HepG2 (cell line): ENCODE results near the gene MGAT2. TPM values are rescaled to one million over a fixed set of nuclear protein-coding genes. Genes with fewer than 3 reads are reported as not detected.

ENCODE experiments used
- BRD4 ChIP-seq: sonication (generic); formaldehyde crosslinking; IDR thresholded peaks from 2 replicates; pipeline ENCODE4 v1.4.0; 2020; ENCODE audit warnings: missing genetic modification reagents
- HDAC6 ChIP-seq: fragments of 200-600 bp; sonication (generic); IDR thresholded peaks from 2 replicates; pipeline ENCODE4 v1.7.0; 2017; ENCODE audit warnings: mild to moderate bottlenecking, antibody characterized with exemption, low read length, low read depth
- IRF2 ChIP-seq: IDR thresholded peaks from 2 replicates; pipeline ENCODE4 v1.6.1; 2018; ENCODE audit warnings: missing genetic modification reagents, missing compliant biosample characterization
- KMT2A ChIP-seq: sonication (generic); formaldehyde crosslinking; IDR thresholded peaks from 2 replicates; pipeline ENCODE4 v1.4.0; 2020; ENCODE audit warnings: missing genetic modification reagents
- NFYC ChIP-seq: IDR thresholded peaks from 2 replicates; pipeline ENCODE4 v1.6.1; 2016; ENCODE audit warnings: missing genetic modification reagents, missing compliant biosample characterization
- NR2F2 ChIP-seq: IDR thresholded peaks from 2 replicates; pipeline ENCODE4 v1.6.1; 2012; ENCODE audit warnings: low read depth, inconsistent platforms, borderline replicate concordance
- POGZ ChIP-seq: sonication (generic); formaldehyde crosslinking; IDR thresholded peaks from 2 replicates; pipeline ENCODE4 v1.4.0; 2020; ENCODE audit warnings: mild to moderate bottlenecking, missing genetic modification reagents
- RELA ChIP-seq: sonication (generic); formaldehyde crosslinking; IDR thresholded peaks from 2 replicates; pipeline ENCODE4 v1.4.0; 2020; ENCODE audit warnings: missing genetic modification reagents
- ZC3H13 ChIP-seq: sonication (generic); formaldehyde crosslinking; IDR thresholded peaks from 2 replicates; pipeline ENCODE4 v1.8.1; 2023; ENCODE audit warnings: mild to moderate bottlenecking, missing genetic modification reagents, moderate library complexity
- ZNF543 ChIP-seq: sonication (generic); formaldehyde crosslinking; IDR thresholded peaks from 2 replicates; pipeline ENCODE4 v1.4.0; 2020; ENCODE audit warnings: mild to moderate bottlenecking, missing genetic modification reagents
- ZNF605 ChIP-seq: sonication (generic); formaldehyde crosslinking; IDR thresholded peaks from 2 replicates; pipeline ENCODE4 v1.8.0; 2022; ENCODE audit warnings: mild to moderate bottlenecking, missing genetic modification reagents
- ZNF747 ChIP-seq: sonication (generic); formaldehyde crosslinking; IDR thresholded peaks from 2 replicates; pipeline ENCODE4 v1.8.1; 2023; ENCODE audit warnings: missing genetic modification reagents, mild to moderate bottlenecking, borderline replicate concordance
- ZNF749 ChIP-seq: sonication (generic); formaldehyde crosslinking; IDR thresholded peaks from 2 replicates; pipeline ENCODE4 v1.8.0; 2022; ENCODE audit warnings: mild to moderate bottlenecking, missing genetic modification reagents, moderate library complexity, borderline replicate concordance
- polyA plus RNA-seq, 8 experiments: library from polyadenylated mRNA; depleted of rRNA in 3 of 8; stranded (reverse) in 7 of 8; unstranded in 1 of 8; fragments of >200 nt; fragmentation: Illumina TruSeq in 4 of 8; extraction: Trizol in 4 of 8; gene quantifications; 2 replicates each; pipeline versions ENCODE4 v1.2.1 to v1.2.3, GENCODE V29; 2011 to 2016; ENCODE audit warnings: low read depth in 4 of 8, missing spikeins in 1 of 8, mixed read lengths in 1 of 8; ENCODE audit not compliant: insufficient read depth in 1 of 8
- total RNA-seq, 5 experiments: library from RNA; depleted of rRNA; stranded (reverse); fragments of >200 nt; fragmentation: Illumina TruSeq; extraction: Trizol; gene quantifications; 2 replicates each; pipeline ENCODE4 v1.2.3, GENCODE V29; 2016; ENCODE audit warnings: low read depth in 1 of 5
- TF ChIP-seq, protein P1 (sequence below): sonication (generic); formaldehyde crosslinking; IDR thresholded peaks from 2 replicates; pipeline ENCODE4 v1.4.0; 2020; ENCODE audit warnings: missing genetic modification reagents
- TF ChIP-seq, protein P2 (sequence below): IDR thresholded peaks from 2 replicates; pipeline ENCODE4 v1.6.1; 2018; ENCODE audit warnings: missing genetic modification reagents, mild to moderate bottlenecking, missing compliant biosample characterization
- TF ChIP-seq, protein P3 (sequence below): IDR thresholded peaks from 2 replicates; pipeline ENCODE4 v1.6.1; 2016; ENCODE audit warnings: control low read depth
- TF ChIP-seq, protein P4 (sequence below): sonication (generic); formaldehyde crosslinking; IDR thresholded peaks from 2 replicates; pipeline ENCODE4 v1.5.0; 2020; ENCODE audit warnings: mild to moderate bottlenecking, missing genetic modification reagents
- TF ChIP-seq, protein P5 (sequence below): sonication (generic); formaldehyde crosslinking; IDR thresholded peaks from 2 replicates; pipeline ENCODE4 v1.5.1; 2020; ENCODE audit warnings: missing genetic modification reagents, mild to moderate bottlenecking, borderline replicate concordance

MGAT2 gene
- total and polyA plus RNA-seq, 2 of the 13 experiments (the other 11 are each of a cell fraction or from before 2014, with no cell fraction given), result 12.9 to 51.9 TPM

DNA sequence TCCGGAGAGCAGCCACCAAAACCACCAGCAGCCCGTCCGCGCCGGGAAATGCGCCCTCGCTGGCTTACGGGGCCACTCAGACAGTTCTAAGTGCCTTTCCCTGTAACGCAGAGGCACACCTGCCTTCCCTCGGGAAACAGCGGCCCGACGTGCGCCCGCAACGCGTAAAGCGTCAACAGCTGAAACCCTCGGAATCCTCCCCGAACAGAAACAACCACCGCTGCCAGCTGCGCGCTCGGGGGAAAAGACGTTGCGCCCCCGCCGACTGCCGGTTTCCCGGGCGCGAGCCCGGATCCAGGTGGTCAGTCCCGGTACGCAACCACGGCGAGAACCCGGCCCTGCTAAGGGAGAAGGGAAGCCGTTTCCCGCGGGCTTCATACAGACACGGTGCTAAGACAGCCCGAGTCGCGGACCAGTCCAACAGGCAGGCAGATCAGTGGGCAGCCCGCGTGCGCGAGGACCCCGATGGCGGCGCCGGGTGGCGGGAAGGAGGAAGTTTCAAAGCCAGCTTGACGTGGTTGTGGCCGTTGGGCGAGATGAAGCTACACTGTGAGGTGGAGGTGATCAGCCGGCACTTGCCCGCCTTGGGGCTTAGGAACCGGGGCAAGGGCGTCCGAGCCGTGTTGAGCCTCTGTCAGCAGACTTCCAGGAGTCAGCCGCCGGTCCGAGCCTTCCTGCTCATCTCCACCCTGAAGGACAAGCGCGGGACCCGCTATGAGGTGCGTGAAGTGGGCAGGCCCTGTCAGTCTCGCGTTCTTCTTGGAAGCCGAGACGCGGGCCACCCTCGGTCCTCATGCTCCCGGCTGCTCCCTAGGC is 21.9 kb upstream of the MGAT2 start, which contains the start of gene LRR1 (continued):
- TF ChIP-seq, protein P1, sequence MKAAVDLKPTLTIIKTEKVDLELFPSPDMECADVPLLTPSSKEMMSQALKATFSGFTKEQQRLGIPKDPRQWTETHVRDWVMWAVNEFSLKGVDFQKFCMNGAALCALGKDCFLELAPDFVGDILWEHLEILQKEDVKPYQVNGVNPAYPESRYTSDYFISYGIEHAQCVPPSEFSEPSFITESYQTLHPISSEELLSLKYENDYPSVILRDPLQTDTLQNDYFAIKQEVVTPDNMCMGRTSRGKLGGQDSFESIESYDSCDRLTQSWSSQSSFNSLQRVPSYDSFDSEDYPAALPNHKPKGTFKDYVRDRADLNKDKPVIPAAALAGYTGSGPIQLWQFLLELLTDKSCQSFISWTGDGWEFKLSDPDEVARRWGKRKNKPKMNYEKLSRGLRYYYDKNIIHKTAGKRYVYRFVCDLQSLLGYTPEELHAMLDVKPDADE (CRISPR knock-in tag), result no peak
- TF ChIP-seq IRF2 (CRISPR knock-in tag) (peak; percentile 80; the same call in 1 of the 2 replicates), NFYC (CRISPR knock-in tag) (peak; percentile 37; the same call in 1 of the 2 replicates), NR2F2 (no peak; the same call in 1 of the 2 replicates), ZNF543 (CRISPR knock-in tag) (no peak; the same call in 1 of the 2 replicates), ZNF747 (no peak), ZNF749 (CRISPR knock-in tag) (peak; percentile 74; the same call in 1 of the 2 replicates), HDAC6 (no peak; the same call in 1 of the 2 replicates), ZNF605 (CRISPR knock-in tag) (peak; percentile 98), ZC3H13 (CRISPR knock-in tag) (peak; percentile 94), POGZ (CRISPR knock-in tag) (peak; percentile 83), RELA (no peak), BRD4 (CRISPR knock-in tag) (peak; percentile 79), KMT2A (peak; percentile 99)
- TF ChIP-seq, protein P2, sequence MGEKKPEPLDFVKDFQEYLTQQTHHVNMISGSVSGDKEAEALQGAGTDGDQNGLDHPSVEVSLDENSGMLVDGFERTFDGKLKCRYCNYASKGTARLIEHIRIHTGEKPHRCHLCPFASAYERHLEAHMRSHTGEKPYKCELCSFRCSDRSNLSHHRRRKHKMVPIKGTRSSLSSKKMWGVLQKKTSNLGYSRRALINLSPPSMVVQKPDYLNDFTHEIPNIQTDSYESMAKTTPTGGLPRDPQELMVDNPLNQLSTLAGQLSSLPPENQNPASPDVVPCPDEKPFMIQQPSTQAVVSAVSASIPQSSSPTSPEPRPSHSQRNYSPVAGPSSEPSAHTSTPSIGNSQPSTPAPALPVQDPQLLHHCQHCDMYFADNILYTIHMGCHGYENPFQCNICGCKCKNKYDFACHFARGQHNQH, result peak; percentile 63; the same call in 1 of the 2 replicates
- TF ChIP-seq, protein P3, sequence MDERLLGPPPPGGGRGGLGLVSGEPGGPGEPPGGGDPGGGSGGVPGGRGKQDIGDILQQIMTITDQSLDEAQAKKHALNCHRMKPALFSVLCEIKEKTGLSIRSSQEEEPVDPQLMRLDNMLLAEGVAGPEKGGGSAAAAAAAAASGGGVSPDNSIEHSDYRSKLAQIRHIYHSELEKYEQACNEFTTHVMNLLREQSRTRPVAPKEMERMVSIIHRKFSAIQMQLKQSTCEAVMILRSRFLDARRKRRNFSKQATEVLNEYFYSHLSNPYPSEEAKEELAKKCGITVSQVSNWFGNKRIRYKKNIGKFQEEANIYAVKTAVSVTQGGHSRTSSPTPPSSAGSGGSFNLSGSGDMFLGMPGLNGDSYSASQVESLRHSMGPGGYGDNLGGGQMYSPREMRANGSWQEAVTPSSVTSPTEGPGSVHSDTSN (CRISPR knock-in tag), result 0 out of 2 replicates have a peak, but pooled peaks have one; percentile 8
- TF ChIP-seq, protein P4, sequence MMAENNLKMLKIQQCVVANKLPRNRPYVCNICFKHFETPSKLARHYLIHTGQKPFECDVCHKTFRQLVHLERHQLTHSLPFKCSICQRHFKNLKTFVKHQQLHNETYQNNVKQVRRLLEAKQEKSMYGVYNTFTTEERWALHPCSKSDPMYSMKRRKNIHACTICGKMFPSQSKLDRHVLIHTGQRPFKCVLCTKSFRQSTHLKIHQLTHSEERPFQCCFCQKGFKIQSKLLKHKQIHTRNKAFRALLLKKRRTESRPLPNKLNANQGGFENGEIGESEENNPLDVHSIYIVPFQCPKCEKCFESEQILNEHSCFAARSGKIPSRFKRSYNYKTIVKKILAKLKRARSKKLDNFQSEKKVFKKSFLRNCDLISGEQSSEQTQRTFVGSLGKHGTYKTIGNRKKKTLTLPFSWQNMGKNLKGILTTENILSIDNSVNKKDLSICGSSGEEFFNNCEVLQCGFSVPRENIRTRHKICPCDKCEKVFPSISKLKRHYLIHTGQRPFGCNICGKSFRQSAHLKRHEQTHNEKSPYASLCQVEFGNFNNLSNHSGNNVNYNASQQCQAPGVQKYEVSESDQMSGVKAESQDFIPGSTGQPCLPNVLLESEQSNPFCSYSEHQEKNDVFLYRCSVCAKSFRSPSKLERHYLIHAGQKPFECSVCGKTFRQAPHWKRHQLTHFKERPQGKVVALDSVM (CRISPR knock-in tag), result peak; percentile 74
- TF ChIP-seq, protein P5, sequence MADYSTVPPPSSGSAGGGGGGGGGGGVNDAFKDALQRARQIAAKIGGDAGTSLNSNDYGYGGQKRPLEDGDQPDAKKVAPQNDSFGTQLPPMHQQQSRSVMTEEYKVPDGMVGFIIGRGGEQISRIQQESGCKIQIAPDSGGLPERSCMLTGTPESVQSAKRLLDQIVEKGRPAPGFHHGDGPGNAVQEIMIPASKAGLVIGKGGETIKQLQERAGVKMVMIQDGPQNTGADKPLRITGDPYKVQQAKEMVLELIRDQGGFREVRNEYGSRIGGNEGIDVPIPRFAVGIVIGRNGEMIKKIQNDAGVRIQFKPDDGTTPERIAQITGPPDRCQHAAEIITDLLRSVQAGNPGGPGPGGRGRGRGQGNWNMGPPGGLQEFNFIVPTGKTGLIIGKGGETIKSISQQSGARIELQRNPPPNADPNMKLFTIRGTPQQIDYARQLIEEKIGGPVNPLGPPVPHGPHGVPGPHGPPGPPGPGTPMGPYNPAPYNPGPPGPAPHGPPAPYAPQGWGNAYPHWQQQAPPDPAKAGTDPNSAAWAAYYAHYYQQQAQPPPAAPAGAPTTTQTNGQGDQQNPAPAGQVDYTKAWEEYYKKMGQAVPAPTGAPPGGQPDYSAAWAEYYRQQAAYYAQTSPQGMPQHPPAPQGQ (CRISPR knock-in tag), result no peak
